ENCODE results near the gene NR2E3.

The NR2E3 gene

DNA sequence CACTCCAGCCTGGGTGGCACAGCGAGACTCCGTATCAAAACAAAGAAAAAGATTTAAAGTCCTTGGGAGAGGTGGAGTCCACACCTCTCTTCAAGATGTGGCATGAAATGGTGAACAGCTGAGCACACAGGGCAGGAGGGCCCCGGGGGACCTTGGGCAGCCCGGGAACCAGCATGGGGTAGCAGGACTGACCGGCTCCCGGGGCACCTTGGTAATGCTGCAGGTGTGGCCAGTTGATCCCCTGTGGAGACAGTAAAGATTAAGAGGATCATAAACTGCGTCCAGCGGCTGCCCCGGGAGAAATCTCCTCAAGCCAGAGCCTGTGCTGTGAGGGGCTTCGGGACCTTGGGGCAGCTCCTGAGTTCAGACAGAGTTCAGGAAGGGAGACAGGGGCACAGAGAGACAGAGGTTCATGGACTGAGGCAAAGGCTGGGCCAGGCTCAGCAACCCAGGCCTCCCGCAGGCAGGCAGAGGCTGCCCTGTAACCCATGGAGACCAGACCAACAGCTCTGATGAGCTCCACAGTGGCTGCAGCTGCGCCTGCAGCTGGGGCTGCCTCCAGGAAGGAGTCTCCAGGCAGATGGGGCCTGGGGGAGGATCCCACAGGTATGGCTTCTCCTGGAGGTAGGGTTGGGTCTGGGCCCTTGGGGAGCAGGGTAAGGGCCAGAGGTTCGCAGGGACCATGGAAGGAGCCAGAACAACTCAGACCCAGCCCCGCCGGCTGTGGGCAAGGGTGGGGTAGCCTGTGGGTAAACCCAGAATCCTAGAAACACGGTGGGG is at the start of gene NR2E3:
Gene NR2E3 (plus strand): TSS at position 299 of the 780 bp plus-strand sequence. CDS start 190 bp downstream, at position 489.
- DNase-seq (ENCODE audit: low spot score), result no peak

DNA sequence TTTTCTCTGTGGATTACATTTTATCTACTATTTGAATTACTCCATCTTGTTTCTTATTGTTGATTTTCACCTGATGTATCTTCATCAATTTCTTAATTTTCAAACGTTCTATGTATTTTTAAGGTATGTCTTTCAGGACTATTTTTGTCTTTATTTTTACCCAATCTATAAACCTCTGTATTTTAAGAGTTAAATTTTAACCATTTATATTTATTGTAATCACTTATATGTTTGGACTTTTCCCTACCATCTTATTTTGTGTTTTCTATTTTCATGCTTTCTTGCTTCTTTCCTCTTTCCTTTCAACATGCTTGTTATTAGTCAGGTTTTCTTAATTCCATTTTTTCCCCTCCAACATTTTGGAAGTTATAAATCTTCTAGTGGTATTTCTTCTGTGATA is 49.5 kb upstream of the NR2E3 start:
- DNase-seq (ENCODE audit: low spot score), result no peak

DNA sequence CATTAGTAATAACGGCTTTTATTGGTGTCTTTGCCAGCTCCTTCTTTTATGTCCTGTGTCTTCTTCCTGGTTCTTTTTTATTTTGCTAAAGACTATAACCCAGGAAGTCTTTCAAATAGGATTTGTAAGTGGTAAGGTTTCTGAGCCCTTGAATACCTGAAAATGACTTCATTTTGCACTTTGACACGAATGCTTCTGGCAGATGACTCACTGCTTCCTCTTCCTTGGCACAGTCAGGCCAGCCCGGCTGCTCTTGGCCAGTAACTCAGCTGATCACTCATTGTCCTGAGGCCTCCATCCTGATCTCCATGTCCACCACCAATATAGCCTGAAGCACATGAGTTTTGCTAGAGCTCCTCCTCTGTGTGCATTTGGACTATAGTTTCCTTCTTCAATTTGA is 48.7 kb upstream of the NR2E3 start:
- no peak for DNase-seq (ENCODE audit: low spot score)

DNA sequence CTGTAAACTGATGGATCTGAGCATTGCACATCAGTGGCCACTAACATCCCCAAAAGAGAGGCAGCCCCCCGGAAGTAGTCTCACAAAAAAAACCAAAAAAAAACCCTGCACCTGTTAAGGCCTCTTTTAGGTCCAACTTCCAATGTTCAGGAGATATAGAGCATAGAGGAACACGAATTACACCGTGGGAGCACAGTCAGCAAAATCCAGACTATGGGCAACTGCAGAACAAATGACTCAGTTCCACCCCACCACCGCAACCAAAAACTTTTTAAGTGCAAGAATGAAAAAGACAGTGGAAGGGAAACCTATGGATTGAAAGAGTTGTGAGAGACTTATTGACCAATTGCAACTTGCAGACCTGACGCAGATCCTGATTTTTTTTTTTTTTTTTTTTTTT is 42.2 kb upstream of the NR2E3 start:
- DNase-seq (ENCODE audit: low spot score), result no peak

DNA sequence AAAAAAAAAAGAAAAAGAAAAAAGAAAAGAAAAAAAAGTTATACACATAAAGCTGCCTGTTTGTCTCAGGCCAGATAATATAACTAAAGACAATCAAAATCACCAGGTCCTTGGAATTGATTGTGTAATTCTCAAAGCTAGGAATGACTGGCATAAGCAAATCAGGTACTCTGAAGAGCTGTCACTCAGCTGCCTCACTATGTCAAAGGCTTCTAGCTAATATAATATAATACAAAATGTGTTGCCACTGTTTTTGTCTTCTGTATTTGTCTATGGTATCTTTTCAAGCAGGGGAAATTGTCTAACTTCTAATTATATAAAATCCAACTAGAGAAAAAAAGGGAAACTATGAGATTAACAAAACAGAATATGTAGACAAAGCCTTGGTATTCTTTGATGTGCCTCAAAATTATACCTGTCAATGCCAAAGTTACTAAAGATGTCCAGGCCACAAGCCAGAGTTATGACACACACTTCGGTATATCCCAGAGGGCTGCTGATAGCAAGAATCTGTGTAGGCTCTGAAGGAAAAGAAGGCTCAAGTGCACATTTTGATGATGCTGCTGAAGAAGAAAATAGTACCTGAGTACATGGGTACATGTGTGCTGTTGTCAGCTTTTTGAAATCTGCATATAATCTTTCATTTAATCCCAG is 37.0 kb upstream of the NR2E3 start:
- DNase-seq (ENCODE audit: low spot score), result no peak

DNA sequence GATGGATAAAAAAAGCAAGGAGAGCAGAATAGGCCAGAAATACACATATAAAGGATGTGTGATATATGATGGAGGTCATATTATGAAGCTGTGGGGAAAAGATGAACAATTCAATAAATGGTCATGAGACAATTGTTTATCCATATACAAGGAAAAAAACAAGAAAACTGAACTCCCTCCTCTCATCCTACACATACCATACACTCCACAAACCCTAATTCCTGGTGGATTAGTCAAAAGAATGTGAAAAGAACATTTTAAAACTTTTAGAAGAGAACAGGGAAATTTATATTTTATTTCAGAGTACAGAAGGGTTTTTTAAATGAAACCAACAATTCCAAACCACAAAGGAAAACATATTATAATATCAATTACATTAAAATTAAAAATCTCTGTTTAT is 34.5 kb upstream of the NR2E3 start:
- no peak for DNase-seq (ENCODE audit: low spot score)

DNA sequence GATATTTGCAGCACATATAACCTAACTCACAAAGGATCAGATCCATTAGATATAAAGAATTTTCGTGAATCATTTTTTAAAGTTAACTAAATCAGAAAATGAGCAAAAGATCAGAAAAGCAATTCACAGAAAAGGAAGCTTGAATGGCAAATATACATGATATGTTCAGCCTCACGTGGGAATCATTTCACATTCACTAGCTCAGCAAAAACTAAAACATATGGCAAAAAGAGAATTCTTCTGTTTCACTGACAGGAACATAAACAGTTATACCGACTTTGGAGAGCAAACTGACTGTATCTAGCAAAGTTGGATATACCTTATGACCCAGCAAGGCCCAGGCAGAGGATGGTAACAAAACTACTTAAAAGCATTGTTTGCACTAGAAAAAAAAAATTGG is 34.0 kb upstream of the NR2E3 start:
- DNase-seq (ENCODE audit: low spot score), result no peak

DNA sequence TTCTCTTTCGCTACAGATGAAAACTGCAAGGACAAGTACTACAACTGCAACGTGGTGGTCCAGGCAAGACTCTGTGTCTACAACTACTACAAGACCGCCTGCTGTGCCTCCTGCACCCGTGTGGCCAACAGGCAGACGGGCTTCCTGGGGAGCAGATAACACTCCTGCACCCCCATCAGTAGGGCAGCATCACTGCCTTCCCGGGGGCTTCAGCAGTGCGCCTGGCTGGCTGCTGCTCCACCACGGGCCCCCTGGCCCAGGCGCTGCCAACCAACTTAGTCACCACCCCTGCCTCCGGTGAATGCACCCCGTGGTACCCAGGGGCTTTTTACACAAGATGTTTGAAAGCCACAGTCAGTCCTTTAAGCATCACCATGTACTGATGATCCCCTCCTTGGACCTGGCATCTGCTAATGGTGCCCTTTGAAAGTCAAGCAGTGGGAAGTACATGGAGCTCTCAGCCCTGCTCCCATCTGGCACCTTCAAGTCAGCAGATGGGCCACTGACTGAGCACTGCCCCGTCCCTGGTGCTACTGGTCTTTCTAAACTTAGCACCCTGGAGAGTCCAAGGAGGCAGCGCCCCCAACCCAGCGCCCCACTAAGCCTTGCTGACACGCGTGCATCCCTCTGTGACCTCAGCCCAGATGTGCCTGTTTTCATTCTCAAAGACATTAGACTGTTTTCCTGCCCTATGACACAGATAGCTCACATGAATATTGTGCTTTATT is 33.0 kb upstream of the NR2E3 start:
- DNase-seq (ENCODE audit: low spot score), result no peak

DNA sequence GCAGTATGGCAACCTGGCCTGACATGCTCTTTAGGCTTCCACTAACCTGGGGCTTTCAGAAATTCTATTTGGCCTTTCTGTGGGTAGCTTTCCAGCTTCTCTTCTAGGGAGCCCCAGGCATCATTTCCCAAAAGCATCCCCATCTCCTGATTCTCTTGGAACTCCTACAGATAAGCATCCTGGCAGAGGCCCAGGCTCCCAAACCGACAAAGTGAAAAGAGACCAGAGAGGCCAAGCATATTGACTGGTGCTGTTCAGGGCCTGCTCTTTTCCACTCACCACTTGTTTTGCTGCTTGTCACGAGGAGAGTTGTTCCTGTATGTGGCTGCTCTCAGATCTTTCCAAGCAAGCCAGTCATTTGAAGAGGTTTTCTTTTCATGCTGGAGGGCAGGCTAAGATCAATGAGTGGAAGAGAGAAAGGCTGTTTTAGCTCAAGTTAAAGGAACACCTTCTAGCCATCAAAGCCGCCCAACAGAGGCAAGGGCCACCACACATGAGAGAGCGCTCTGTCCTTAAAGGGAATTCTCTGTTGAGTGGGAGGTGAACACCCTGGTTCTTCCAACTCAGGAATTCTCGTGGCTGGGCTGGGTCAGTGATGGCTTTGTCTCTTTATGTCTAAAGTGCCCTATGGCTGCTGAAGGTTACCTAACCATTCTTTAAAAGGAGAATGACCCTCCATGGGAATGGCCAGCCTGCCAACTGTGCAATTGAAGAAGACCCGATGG is 31.1 kb upstream of the NR2E3 start:
- DNase-seq (ENCODE audit: low spot score), result no peak

DNA sequence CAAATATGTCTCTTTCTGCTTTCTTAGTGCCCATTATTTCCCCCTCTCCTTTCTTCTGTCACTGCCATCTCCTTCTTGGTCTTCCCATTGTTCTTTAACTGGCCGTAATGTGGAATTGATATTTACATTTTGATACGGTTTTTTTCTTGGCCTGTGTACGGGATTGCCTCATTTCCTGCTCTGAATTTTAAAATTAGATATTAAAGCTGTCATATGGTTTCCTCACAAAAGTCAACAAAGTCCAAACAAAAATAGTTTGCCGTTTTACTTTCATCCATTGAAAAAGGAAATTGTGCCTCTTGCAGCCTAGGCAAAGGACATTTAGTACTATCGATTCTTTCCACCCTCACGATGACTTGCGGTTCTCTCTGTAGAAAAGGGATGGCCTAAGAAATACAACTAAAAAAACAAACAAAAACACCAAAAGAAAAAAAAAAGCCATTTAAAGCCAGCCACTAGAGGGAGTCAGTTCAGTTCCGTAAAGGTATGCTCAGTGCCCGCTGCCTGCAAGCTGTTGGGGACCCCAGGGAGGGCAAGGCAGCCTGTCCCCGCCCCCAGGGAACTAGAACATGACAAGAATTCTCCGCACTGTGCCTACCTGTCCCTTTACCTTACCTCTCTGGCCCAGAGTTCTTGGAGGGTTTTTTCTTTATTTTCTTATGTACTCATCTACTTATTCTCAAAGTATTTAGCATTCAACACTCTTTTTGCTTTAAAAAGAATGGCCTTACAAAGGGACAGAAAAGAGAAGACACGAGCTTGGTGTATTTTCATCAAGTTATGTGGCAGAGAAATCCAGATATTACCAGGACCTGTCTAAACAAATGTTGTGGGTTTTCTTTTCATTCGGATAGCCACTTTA is 30.0 kb upstream of the NR2E3 start:
- peak; percentile 60 for DNase-seq (ENCODE audit: low spot score)

DNA sequence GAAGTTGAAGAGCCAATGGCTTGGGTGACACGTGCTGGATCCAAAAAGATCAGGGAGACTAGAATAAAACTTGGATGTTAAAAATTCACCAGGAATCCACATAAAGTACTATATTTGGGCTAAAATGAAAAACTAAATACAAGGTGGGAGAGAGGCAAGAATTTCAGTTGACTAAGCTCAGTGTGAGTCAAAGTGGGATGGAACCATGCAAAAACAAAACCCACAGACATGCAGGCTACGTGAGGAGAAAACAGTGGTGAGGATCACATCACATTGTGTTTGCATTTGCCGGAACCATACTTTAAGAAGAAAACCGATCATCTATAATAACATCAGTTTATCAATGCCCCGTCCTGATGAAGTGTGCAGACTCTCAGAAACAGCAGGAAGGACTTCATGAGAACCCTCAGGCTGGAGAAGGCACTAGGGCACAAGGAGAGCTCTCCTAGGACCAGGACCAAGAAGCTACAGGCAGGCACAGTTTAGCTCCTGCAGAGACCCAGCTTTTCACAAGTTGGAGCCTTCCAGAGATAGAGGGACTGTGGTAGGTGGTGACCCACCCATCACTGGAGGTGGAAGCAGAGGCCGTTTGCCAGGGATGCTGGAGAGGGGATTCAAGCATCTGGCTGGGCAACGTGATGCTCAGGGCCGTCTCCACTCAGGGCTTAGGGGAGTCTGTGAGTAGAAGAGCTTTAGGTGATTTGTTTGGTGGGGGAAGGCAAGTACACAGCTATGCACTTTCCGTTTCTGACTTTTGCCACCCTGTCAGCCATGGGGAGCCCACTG is 29.0 kb upstream of the NR2E3 start:
- peak; percentile 75 for DNase-seq (ENCODE audit: low spot score)

DNA sequence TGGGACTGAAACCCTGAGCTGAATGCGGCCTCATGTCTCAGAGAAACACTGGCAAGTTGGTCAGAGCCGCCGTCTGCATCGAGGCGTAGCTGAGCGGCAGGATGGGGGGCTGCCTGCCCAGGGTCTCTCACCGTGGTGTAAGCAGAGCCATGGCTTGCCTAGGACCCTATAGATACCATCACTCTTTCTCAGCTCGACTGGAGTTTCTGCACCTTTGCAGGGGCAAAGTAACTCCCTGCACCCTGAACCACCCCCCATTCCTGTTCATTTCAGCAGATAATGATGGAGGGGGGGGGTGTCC is 28.4 kb upstream of the NR2E3 start:
- DNase-seq (ENCODE audit: low spot score), result no peak

DNA sequence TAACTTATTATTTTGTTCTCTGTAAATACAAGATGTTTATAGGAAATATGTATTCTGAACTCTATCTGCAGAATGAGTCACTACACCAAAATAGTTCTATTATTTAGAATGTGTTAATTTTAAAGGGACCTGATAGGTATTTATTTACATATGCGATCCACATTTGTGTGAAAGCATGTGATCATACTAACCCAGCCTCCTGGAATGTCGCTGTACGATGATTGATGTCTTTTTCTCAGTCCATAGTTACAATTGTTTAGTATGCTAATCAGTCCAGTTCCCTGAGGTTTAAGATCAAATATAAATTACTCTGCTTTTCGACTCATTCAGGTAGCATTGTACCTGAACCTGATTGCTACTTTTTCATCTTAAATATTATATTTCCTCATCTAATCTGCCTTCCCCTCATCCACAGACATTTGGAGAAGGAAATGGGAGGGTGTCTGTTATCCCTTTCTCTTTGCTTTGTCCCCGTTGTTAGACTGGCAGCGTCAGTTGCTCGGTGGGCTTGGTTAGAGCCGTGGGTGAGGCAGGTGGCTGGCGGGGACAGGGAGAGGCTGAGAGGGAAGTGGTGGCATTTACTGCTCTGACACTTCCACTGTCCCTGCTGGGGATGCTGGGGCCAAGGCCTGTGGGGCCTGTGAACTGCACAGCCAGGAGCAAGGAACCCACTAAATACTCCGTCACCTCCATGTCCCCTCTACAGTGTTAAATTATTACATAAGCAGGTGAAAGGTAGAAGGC is 27.8 kb upstream of the NR2E3 start:
- DNase-seq (ENCODE audit: low spot score), result no peak

DNA sequence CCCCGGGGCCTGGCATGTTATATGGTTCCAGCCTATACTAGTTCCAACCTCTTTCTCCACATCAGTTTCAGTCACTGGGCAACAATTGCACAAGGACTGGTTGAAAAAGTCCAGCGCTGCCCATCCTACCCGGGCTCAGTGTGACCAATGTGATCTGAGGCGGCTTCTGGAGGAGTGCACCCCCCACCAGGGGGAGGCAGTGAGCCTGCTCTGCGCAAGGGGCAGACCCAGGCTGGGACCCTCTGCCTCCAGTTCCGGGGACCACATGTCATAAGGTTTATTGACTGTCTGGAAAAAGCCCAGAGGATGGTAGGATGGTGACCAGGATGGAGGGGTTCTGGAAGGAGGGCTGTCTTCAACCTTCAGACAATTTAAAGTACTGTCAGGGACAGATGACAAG is 25.6 kb upstream of the NR2E3 start:
- DNase-seq (ENCODE audit: low spot score), result no peak

DNA sequence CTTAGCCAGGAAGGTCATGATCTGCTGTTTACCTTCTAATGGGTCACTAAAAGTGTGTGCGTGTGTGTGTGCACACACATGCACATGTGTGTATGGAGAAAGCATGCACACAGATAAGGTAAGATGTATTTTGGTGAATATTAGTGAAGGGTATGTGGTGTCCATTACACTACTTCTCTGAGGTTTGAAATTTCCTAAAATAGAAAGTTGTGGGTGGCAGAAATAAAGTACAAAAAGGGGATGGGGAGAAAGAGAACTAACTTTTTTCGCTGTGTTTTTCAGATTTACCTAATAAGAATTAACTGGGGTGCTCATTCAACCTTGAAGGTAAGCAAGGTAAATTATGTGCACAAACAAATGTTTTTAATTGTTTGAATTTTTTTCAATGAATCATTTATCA is 24.4 kb upstream of the NR2E3 start:
- no peak for DNase-seq (ENCODE audit: low spot score)

DNA sequence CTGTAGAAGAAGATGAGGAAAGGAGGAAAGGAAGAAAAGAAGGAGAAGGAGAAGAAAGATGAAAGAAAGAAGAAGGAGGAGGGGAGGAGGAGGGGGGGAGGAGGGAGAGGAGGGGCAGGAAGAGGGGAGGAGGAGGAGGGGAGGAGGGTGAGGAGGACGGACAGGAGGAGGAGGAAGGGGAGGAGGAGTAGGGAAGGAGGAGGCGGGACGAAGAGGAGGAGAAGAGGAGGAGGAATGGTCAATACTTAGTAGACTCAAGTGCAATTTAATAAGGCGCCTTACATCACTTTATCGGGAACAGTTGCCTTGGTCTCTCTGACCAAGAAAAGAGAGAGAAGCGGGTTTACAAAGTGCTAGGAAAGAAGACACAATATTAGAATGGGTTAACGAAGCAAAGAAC is 23.7 kb upstream of the NR2E3 start:
- no peak for DNase-seq (ENCODE audit: low spot score)

DNA sequence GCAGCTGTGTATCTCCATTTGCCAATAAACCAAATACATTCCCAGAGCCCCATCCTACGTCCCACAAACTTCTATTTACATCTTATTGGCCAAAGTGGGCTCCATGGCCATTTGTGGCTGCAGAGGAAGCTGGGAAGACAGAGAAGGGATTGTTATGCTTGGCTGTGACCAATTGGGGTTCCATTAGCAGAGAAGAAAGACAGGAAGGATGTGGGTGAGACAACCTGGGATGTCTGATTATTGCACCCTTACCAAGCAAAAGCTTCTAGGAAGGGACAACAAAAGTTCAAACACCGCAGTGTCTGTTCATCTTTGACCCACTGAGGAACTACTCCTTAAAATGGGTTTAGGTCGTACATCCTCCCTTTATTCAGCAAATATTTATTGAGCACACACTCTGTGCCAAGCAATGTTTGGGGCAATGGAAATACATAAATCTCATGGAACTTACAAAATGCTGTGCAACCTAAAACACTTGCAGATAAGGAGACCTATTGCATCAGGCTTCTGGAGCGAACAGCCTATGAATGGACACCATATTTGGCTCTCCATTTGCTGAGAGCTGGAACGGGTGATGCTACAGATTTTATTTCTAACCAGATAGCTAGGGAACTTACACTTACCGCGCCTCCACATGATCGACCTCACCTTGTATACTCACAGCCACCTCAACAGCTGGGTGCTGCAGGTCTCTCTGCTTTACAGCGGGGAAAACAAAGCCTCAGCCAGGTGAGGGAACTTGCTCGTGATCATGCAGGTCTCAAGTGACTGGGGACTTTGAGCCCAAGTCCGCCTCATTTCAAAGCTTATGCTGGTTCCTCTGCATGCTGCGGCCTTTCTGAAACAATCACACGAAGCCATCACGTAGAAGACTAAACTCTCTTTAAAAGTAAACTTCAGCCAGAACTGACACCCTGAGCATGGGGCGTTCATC is 21.4 kb upstream of the NR2E3 start:
- DNase-seq (ENCODE audit: low spot score), result no peak

DNA sequence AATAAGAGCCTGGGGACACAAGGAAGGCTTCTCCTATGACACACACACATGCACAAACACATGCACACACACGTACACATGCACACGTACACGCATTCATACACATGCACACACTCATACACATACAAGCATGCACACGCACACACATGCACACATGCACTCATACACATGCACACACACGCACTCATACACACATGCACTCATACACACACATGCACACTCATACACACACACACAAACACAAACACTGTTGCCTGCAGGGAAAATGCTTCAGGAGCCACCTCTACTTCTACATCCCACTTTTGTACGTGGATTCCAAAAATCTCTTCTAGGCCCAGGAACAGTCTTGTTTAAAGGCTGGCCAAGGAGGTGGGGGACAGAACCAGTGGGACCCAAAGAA is 20.7 kb upstream of the NR2E3 start:
- DNase-seq (ENCODE audit: low spot score), result no peak

DNA sequence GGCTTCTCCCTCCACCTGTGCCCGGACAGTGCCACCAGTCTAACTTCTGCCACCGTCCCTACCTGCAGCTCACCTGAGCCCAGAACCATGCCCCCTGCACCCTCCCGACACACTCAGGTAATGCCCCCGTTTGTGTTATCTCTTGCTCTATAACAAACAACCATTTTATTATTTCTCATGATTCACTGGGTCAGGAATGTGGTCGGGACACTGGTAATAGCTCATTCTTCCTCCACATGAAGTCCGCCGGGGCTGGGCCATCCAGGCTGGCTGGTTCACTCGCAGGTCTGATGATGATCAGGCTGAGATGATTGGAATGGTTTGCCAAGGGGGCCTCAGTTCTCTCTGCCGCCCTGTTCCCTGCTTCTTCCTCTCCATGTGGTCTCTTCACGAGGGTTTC is 20.3 kb upstream of the NR2E3 start:
- no peak for DNase-seq (ENCODE audit: low spot score)
